ENCODE data around the gene LDLRAD4.

The LDLRAD4 gene

DNA sequence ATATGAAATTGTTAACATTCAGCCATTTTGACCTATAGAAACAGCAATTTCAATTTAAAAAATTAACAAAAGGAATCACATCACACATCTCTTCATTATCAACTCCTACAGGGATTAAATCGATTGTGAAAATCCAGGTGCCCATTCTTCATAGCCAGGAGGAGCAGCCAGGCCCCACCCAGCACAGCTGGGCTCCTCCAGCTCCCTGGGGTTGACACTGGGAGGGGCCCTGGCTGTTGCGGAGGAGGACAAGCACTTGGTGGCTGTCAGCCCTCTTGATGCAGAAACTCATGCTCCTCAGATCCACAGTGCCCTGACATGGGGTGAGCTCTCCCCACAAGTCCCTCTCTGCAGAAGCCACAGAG is 408.0 kb downstream of the LDLRAD4 start:
- DNase-seq (ENCODE audit: low read depth in 2 of 2), result no peak

DNA sequence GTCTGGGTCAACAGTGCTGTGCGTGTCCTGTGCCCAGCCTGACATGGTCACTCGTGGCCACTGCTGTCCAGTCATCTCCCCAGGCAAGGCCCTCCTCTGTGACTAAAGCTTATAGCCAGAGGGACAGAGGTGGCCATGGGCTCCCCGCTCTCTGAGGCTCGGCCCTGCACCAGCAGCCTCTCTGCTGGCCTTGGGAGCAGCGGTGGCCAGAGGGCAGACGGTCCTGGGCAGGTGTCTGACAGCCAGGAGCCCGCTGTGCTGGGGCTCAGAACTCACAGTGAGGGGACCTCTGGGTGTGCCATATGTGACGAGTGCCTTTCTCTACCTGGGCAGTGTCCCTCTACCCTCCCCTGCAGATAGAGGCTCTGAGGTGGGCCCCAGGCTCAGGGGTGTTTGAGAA is 409.1 kb downstream of the LDLRAD4 start:
- no peak for DNase-seq (ENCODE audit: low read depth in 2 of 2)

DNA sequence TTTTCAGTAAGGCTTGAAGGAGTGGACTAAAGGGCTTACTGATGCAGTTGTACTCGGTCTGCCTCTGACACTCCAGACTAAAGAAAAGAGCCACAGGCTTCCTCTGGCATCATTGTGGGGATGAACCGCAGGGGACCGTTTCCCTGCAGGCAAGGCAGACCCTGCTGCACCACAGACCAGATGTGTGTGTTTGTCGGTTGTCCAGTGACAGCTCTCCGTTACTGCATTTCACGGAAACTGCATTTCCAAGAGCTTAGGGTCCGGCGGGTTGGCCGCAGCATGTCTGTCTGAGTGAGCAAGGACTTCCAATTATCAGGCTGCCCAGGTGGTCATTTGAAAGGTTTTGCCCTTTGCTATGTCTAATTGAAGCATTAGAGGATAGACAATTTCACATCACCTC is 409.7 kb downstream of the LDLRAD4 start:
- DNase-seq (ENCODE audit: low read depth in 2 of 2), result no peak

DNA sequence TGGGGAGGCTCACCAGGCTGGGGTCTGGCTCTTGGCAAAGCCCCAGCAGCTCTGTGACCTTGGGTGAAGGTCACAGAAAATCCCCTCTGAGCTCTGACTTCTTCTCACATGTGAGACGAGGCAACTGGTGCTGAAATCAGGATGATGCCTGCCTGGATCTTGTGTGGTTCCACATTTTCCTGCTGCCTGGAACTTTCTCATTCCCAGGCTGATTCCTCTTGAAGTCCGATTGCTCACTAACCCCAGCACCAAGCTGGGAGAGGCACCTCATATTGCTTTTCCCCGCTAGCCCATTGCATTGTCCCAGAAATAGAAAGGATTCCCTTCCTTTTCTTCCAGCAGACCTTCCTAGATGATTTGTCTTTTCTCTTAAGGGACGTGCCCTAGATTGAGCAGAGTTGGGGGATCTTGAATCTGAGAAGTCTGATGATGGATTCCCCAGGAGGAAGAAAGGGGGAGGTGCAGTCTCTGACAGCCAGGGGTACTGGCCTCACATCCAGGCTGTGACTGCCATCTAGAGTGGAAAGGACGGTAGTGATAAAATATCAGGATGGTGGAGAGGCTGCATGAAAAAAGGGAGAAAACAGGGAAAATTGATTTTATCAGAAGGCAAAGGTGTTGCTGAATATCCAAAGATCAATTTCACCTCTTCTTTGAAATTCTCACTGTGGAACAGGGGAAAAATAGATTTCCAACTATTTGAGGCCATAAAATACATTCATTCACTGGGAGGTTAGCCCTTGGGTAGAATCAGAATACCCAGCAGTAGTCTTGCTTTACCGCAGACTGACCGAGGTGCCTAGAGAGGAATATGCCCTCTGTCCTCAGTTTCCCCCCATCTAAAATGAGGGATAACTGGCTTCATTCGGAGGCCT is 411.5 kb downstream of the LDLRAD4 start:
- DNase-seq (ENCODE audit: low read depth in 2 of 2), result no peak

DNA sequence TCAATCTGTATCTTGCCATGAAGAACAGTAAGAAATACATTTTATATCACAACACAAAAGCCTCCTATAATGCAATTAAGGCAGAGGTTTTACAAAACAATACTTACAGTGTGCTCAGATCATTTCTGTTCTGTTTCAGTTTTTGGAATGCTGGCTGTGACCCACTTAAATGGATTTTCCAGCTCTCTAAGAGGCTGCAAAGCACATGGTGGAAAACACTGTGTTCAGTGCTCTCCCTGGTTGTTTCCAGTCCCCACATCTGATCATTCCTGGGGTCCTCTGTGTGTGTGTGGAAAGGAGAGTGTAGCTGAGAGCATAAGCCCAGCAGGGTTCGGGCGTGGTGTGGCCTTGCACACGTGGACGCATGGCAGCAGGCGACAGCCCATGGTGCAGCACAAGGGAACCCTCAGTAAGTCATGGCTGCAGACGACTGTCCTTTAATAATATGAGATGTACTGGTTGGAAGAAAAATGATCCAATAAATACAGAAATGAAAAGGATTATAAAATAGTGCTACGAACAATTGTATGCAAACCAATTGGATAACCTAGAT is 412.2 kb downstream of the LDLRAD4 start:
- no peak for DNase-seq (ENCODE audit: low read depth in 2 of 2)

DNA sequence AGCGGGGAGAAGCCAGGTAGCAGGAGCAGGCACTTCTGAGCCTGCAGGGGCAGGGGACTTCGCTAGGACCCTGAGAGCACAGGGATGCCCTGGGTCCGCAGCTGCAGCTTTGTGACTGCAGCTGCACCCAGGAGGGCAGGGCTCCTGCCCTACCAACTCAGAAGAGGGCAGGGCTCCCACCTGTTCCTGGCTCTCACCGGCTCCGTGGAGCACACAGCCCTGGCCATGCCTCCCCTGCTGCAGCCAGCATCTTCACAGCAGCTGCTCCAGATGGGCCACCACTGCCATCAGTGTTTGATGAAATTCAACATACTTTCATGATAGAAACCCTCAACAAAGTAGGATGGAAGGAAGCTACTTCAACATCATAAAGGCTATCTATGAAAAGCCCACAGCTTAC is 415.1 kb downstream of the LDLRAD4 start:
- DNase-seq (ENCODE audit: low read depth in 2 of 2), result no peak

DNA sequence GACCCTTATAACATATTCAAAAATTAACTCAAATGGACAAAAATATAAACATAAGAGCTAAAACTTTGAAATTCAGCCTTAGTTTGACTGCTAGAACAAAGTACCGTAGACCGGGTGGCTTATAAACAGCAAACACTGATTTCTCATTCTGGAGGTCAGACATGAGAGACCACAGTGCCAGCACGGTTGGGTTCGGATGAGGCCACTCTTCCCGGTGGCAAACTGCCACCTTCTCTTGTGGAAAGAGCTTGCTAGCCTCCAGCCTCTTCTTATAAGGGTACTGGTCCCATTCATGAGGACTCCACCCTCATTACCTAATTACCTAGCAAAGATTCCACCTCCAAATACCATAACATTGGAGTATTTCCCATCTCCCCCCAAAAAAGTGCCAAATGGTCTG is 416.5 kb downstream of the LDLRAD4 start:
- no peak for DNase-seq (ENCODE audit: low read depth in 2 of 2)

DNA sequence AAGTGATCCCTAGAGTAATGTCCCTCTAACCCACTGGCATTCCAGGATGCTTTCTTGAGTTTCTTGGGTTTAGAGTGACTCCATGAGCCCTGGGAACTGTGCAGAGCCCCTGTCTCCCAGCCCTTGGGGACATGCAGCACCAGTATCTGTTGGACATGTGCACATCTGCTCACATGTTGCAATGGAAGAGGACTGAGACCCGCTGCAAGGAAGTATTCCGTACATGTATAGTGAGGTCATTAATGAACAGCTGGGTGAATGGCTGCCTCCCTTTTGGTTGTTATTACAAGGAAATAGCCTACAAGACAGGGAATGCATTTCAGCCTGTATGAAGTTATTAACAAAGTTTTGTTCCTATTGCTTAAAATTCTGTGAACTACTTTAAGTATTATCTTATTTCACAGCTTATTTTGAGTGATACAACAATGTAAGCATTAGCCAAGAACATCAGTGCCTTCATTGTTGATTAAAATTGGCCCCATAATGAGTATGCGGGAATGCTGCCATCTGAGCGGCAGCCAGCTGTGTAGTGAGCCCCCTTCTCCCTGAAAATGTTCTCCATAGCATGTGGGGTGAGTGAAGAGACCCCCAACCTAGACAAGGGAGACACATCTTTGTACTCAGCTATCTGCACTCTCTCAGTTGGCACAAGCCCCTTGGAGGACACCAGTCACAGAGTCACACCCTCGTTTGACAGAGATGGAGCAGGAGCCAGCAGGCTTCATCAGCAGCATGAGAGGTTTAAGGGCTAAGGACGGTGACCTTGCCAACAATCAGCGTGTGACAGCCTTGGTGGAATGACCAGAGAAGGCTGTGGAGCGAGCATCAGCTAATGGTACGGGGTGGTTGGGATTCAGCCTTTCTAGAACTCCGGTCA is 420.4 kb downstream of the LDLRAD4 start:
- DNase-seq (ENCODE audit: low read depth in 2 of 2), result no peak

DNA sequence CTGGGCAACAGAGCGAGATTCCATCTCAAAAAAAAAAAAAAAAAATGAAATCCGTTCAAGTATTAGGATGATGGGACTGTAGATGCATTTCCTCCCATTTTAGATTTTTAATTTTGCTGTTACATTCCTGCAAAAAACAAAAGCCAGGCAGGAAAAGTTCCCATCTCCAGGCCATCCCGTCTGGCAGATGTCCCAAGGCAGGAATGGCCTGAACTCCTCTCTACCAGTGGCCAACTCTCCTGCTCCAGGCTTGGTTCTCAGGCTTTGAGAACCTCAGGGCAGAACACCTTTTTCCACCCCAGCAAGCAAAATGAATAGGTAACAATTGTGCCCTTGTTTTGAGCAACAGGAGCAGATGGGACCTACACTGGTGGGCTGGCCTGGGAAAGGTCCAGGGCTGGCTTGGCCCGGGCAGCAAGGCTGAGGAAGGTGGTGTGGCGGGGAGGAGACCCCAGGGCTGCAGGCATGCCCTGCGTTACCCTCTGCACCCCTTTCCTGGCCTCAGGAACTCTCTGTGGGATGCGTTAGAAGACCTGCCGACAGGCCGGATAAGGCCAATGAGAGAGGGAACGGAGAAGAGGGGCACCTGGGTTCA is 421.8 kb downstream of the LDLRAD4 start:
- DNase-seq (ENCODE audit: low read depth in 2 of 2), result no peak

DNA sequence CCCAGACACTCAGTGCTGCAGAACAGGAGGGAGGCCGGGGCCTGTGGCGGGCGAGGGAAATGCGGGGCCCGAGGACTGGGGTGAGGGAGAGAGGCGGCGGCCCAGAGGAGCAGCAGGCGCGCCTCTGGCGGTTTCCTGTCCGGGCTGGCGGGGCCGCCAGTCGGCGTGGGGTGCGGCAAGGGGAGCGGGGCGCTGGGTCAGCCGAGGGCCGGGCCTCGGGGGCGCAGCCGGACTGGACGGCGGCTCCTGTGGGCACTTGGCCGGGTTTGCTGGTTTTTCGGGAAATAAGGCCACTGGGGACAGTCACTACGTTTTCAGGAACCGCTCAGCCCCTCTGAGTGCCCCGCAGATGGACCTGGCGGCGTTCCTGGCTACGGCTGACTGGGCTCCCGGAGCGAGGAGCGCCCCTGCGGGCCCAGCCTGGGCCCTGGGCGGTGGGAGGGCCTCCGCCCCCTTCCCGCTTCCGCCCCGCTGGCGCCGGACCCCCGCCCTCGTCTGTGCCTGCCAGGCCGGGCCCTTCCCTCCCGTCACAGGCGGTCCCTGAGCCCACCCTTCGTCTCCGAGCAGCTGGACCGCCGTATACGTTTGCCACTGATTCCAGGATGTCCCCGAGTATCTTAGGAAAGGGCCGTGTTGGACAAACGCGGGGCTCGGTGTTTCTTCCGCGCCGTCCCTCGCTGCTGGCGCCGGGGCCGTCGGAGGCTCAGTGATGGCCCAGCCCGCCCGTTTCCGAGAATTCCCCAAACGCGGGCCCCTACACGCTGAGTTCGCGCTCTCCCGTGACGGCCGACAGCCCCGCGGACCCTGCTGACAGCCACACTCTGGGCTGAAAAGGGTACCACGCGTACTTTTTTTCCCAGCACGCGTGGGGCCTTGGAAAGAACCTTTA is 423.2 kb downstream of the LDLRAD4 start:
- DNase-seq (ENCODE audit: low read depth in 2 of 2), result no peak

DNA sequence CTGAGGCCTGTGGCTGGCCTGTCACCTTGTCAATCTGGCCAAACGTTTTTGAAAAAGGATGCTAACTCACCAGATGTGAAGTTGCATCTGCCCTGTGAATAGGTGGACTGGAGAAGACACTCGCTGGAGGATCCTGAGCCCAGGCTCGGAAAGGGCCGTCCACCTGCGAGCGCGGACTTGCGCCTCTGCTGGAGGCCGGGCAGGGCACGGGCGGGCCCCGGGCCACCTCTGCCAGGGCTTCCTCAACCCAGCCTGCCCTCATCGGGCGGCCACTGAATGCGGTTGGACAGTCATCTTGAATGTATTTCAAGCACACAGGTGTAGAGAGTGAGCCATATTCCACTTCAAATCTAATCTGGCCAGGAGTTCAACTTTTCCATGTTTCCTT is 423.9 kb downstream of the LDLRAD4 start:
- DNase-seq (ENCODE audit: low read depth in 2 of 2), result no peak

DNA sequence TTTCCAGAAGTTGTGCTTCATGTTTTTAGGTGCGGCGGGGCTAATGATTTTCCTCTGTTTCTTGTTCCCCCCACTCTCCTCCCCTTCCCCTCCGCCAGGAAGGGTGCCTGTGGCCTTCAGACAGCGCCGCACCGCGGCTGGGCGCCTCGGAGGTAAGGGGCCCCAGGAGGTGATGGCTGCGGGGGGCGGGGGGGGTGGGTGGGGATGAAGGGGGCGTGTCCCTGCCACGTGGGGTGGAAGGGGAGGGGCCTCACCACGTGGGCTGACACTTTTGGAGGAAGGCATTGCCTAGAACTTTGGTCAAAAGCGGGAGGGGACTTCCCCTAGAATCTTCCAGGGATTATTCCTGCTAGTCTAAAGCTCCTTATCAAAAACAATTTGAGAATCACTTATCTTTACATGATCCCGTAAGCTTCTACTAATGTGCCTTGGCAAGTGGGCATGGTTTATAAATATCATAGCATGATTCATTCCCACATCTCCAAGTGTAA is 424.7 kb downstream of the LDLRAD4 start:
- no peak for DNase-seq (ENCODE audit: low read depth in 2 of 2)

DNA sequence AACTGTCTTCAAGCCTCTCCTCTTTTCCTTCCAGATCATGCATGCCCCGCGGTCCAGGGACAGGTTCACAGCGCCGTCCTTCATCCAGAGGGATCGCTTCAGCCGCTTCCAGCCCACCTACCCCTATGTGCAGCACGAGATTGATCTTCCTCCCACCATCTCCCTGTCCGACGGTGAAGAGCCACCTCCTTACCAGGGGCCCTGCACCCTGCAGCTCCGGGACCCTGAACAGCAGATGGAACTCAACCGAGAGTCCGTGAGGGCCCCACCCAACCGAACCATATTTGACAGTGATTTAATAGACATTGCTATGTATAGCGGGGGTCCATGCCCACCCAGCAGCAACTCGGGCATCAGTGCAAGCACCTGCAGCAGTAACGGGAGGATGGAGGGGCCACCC is 426.5 kb downstream of the LDLRAD4 start:
- no peak for DNase-seq (ENCODE audit: low read depth in 2 of 2)

DNA sequence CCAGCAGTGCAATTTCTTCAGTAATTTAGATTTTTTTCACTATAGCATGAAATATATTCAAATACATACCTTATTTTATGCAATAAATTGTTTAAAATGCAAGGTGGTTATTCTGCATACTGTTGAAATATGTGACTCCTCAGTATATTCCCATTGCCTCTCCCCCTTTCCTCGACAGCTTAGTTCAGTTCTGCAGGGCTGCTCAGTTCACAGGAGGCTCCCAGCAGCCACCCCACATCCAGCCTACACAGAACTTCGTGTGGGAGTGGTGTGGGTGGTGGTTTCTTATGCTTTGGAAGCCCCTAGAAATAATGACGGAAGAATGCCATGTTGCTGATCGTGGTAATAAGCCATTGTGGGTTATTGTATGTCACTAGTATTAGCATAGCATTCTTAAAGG is 428.1 kb downstream of the LDLRAD4 start:
- no peak for DNase-seq (ENCODE audit: low read depth in 2 of 2)

DNA sequence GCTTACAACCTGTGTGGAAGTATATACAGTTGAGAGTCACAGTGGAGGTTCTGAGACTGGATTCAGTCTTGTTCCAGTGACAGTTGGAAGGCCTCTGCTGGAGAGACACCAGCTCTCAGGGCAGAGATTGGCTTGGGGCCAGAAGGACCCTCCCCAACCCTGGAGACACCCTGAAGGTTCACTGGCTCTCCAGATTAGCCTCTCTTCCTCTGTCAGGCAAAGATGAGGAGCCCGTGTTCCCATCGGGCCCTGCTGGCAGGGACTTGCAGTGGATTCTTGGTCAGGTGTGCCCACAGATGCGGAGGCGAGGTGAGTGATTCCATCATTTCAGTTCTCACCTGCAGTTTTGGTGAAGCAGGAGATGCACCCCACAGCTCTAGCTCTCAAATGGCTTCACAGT is 429.2 kb downstream of the LDLRAD4 start:
- DNase-seq (ENCODE audit: low read depth in 2 of 2), result no peak

DNA sequence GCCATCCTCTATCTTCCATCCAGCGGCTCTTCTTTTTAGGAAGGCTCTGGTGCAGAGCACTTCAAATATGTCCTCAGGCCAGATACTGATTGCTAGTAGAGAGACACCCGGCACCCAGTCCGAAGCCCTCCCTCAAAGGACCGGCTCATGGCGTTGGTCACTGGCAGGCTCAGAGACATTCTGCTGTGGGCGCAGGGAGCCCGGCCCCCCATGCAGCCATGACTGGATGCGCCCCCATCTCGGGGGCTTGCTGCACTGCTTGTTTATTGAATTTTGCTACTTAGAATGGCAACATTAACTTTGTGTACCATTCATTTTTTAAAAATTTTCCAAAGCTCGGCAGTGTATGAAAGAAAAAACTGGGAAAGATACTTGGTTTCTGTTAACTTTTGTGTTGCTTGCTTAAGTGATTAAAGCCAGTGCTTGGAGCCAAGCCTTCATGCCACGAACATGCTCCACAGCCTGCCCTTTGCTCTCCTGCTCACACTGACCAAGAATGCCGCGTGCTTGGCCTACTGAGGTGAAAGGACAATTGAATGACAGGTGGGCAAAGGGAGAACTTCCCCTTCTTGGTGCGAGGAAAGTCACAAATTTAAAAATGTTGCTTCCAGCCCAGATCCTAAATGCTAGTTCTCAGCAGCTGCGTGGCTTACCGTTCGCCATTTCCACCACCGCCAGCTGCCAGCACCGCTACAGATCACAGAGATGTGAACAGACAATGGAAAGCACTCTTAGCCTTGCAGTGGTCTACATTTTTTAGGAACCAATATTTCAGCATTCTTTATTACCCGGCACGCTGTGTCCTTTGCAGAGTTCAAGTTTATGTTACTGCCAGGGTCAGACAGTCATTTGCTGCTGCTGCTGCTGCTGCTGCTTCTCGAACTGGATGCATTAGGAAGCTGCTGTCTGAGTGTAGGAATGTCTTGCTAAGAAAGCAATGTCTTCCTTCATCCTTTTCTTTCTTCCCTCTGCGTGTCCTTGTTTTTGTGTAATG is 431.1 kb downstream of the LDLRAD4 start:
- DNase-seq (ENCODE audit: low read depth in 2 of 2), result no peak

DNA sequence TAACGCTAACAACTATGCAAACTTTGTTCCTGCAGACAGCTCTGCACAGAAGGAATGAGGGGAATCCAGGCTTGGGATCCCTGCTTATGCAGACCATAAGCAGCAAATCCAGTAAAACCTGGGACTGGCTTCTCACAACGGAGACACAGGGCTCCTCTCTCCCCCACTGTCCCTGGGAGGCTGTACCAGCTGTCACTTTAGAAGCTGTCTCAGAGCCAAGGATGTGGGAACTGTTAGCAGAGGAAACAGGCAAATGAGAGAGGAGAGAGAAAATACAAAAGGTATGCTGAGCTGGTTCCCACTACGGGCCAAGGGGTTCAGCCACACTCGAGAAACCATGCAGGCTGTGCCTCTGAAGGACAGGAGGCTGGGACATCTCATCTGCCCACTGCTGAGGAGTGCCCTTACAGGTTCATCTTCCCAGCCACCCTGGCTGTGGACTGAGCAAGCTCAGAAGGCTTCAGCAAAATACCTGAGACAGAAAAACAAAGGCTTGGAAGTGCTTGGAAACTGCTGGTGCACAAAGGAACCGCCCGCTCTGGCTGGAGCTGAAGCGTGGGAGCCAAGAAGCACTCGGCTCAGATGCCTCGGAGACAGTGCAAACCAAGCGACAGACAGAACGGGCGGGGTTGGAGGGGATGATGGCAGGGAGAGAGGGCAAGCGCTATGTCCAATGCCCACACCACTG is 435.3 kb downstream of the LDLRAD4 start:
- no peak for DNase-seq (ENCODE audit: low read depth in 2 of 2)

DNA sequence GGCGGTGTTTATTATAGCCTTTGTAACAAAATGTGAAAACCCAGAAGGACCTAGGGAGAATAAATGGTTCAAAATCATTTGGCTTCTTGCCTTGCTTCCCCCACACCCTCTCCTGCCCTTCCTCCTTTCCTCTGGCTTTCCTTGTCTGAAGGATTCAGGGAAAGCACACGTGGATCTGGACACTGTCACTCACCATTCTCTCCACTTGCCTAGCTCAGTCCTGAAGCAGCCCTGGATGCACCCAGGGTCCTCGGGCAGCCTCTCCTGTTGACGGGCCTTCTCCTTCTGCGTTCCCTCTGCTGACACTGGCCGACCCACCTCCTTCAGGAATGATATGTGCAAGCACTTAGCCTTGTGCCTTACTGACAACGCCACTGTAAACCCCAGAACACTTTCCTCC is 439.4 kb downstream of the LDLRAD4 start:
- DNase-seq (ENCODE audit: low read depth in 2 of 2), result no peak
